GM23248 (cell line): Measurements from ENCODE around the gene GADD45G.

Experiments used
- EZH2 ChIP-seq: fragments of 200-600 bp; sonication (generic); IDR thresholded peaks from 2 replicates; pipeline ENCODE4 v1.6.1; 2018; ENCODE audit warnings: antibody characterized with exemption, mild to moderate bottlenecking; ENCODE audit not compliant: insufficient read depth, poor library complexity, severe bottlenecking
- EZH2phosphoT487 ChIP-seq: fragments of 200-600 bp; sonication (generic); IDR thresholded peaks from 2 replicates; pipeline ENCODE4 v1.6.1; 2018; ENCODE audit warnings: antibody characterized with exemption, moderate library complexity, mild to moderate bottlenecking, low read depth; ENCODE audit not compliant: insufficient read depth

DNA sequence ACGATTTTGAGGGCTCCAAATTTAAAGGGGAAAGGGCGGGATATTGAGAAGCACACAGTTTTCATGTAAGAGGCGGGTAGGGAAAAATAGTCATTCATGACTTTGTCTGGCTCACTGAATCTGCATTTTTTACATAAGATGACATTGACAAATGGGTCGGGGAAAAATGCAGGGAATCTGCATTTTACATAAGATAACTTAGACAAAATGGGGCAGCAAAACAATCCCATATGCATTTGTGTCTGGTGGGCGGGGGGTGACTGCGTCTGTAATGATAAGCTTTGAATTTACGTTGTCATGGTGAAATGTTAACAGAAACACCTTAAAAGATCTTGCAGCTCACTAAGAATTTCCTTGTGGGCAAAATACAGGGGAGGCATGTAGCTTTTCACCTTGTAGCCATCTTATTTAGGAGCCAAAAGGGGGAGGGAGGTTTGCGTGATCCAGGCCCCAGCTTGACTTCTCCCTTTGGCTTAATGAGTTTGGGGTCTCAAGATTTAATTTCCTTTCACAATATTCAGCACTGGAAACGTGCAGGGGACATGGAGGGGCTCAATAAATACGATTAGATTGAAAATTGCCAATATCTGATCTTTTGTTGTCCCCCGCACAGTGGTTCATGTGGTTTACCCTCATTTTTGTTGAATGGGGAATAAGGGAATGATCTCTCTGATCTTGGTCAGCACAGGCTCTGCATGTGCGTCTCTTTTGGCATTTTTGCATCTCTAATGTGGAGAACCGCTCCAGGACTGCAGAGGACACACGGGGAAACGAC, 41.1 kb upstream of the GADD45G start:
- TF ChIP-seq EZH2 (no peak), EZH2phosphoT487 (no peak)
